SU-DHL-6 (cell line): ENCODE results near the gene GLS.

Experiments
- H2AFZ ChIP-seq: fragments of 200-600 bp; sonication (generic); 2 replicates; pipeline ENCODE4 v1.6.1; 2014; ENCODE audit warnings: low read depth, mild to moderate bottlenecking, moderate library complexity, mixed read lengths, antibody characterized with exemption, low read length; ENCODE audit not compliant: severe bottlenecking
- H3F3A ChIP-seq: fragments of 200-600 bp; shearing (Covaris generic); 2 replicates; pipeline ENCODE4 v1.6.0; 2016; ENCODE audit warnings: antibody characterized with exemption, mild to moderate bottlenecking; ENCODE audit not compliant: insufficient read depth
- H3K27ac ChIP-seq: fragments of 200-600 bp; sonication (generic); 2 replicates; pipeline ENCODE4 v1.5.1; 2016; ENCODE audit warnings: low read depth, mild to moderate bottlenecking, low read length, moderate library complexity, mixed read lengths
- H3K27me3 ChIP-seq: fragments of 200-600 bp; sonication (generic), shearing (Covaris generic); 2 replicates; pipeline ENCODE4 v1.6.0; 2014; ENCODE audit warnings: mild to moderate bottlenecking, low read length
- H3K36me3 ChIP-seq: fragments of 200-600 bp; sonication (generic); 2 replicates; pipeline ENCODE4 v1.6.1; 2014; ENCODE audit warnings: mild to moderate bottlenecking, low read length, mixed read lengths
- H3K4me2 ChIP-seq: fragments of 300-600, 200-600 bp; shearing (Covaris generic), sonication (generic); 2 replicates; pipeline ENCODE4 v1.6.0; 2014; ENCODE audit warnings: low read length, low read depth, mild to moderate bottlenecking; ENCODE audit not compliant: poor library complexity, severe bottlenecking
- H3K4me3 ChIP-seq: fragments of 200-600 bp; sonication (generic); 2 replicates; pipeline ENCODE4 v1.5.1; 2014; ENCODE audit warnings: antibody characterized with exemption, low read length, mild to moderate bottlenecking, mixed read lengths; ENCODE audit not compliant: insufficient read depth, poor library complexity, severe bottlenecking
- H3K79me2 ChIP-seq: fragments of 200-600 bp; sonication (generic); 2 replicates; pipeline ENCODE4 v1.6.1; 2014; ENCODE audit warnings: mild to moderate bottlenecking, low read length, moderate library complexity; ENCODE audit not compliant: insufficient read depth
- H3K9ac ChIP-seq: fragments of 200-600 bp; sonication (generic); 2 replicates; pipeline ENCODE4 v1.7.0; 2014; ENCODE audit warnings: mild to moderate bottlenecking, low read length
- H3K9me2 ChIP-seq: fragments of 200-600 bp; sonication (generic); replicated peaks from 2 replicates; pipeline ENCODE4 v1.6.1; 2014; ENCODE audit warnings: low read length; ENCODE audit not compliant: insufficient read depth
- H3K9me3 ChIP-seq: fragments of 200-600 bp; sonication (generic); 2 replicates; pipeline ENCODE4 v1.6.1; 2014; ENCODE audit warnings: low read length, mixed read lengths; ENCODE audit not compliant: insufficient read depth
- H4K20me1 ChIP-seq: fragments of 200-600 bp; sonication (generic); 2 replicates; pipeline ENCODE4 v1.6.1; 2014; ENCODE audit warnings: low read depth, mild to moderate bottlenecking, antibody characterized with exemption, low read length, moderate library complexity, mixed read lengths
- EZH2phosphoT487 ChIP-seq: fragments of 200-600 bp; sonication (generic), shearing (Covaris generic); conservative IDR thresholded peaks from 2 replicates; pipeline ENCODE4 v1.6.1; 2018; ENCODE audit warnings: mild to moderate bottlenecking, antibody characterized with exemption, low read length, moderate library complexity, mixed read lengths
- TF ChIP-seq, protein P1 (sequence below): fragments of 200-600 bp; sonication (generic); IDR thresholded peaks from one replicate; pipeline ENCODE4 v1.5.1; 2017; ENCODE audit warnings: antibody characterized with exemption, mild to moderate bottlenecking, low read length, moderate library complexity; ENCODE audit not compliant: insufficient read depth, poor library complexity, severe bottlenecking

GLS gene

DNA sequence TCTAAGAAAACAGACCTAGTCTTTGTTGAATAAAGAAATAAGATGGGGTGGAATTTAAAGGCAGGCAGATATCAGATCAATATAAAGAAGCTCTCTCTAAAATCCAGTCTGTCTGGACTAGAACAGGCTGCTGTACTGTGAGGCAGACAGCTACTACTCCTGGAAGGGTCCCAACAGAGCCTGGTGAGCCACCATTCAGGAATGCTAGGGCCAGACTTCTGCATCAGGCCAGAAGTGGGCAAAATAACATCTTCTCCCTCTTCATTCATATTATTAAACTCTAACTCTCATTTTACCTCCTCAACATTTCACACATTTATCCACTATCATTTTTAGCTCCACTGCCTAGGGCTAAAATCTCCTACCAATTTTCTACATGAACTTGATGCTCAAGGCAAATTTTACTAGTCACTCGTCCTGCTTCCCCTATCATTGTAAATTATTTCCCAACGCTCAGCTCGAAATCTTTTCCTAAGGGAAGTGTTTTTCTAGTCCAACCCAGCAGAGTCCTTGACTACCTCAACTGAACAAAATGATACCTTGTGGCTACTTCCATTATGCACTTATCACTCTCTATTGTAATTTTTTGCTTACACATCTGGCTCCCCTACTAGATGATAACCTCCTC lies 45.2 kb upstream of the GLS start:
- Histone ChIP-seq H3K27me3 (no peaks in the 10 kb centered on the region), H3K79me2 (no peaks in the 10 kb centered on the region), H3K4me3 (no peak overlapping the region), H3K27ac (no peak overlapping the region), H3K36me3 (no peaks in the 10 kb centered on the region), H3F3A (no peaks in the 10 kb centered on the region), H4K20me1 (no peaks in the 10 kb centered on the region), H2AFZ (no peak overlapping the region), H3K9me2 (no peaks in the 10 kb centered on the region), H3K4me2 (no peak overlapping the region), H3K9ac (no peak overlapping the region), H3K9me3 (no peaks in the 10 kb centered on the region)
- TF ChIP-seq, protein P1, sequence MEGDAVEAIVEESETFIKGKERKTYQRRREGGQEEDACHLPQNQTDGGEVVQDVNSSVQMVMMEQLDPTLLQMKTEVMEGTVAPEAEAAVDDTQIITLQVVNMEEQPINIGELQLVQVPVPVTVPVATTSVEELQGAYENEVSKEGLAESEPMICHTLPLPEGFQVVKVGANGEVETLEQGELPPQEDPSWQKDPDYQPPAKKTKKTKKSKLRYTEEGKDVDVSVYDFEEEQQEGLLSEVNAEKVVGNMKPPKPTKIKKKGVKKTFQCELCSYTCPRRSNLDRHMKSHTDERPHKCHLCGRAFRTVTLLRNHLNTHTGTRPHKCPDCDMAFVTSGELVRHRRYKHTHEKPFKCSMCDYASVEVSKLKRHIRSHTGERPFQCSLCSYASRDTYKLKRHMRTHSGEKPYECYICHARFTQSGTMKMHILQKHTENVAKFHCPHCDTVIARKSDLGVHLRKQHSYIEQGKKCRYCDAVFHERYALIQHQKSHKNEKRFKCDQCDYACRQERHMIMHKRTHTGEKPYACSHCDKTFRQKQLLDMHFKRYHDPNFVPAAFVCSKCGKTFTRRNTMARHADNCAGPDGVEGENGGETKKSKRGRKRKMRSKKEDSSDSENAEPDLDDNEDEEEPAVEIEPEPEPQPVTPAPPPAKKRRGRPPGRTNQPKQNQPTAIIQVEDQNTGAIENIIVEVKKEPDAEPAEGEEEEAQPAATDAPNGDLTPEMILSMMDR: no peak
- TF ChIP-seq EZH2phosphoT487: no peak

GRCh38 chr2:190836767-190837166 lies 43.9 kb upstream of the GLS start:
- H4K20me1 ChIP-seq: no peaks in the 10 kb centered on the region
- no peak overlapping the region for H3K4me3 ChIP-seq
- no peak overlapping the region for H3K4me2 ChIP-seq
- TF ChIP-seq, protein P1: no peak
- TF ChIP-seq EZH2phosphoT487: no peak
- no peaks in the 10 kb centered on the region for H3K79me2 ChIP-seq
- H3K36me3 ChIP-seq: no peaks in the 10 kb centered on the region
- no peak overlapping the region for H3K9ac ChIP-seq
- no peaks in the 10 kb centered on the region for H3K9me3 ChIP-seq
- no peaks in the 10 kb centered on the region for H3K9me2 ChIP-seq
- H3K27me3 ChIP-seq: no peaks in the 10 kb centered on the region
- H3K27ac ChIP-seq: no peak overlapping the region
- no peak overlapping the region for H2AFZ ChIP-seq
- no peaks in the 10 kb centered on the region for H3F3A ChIP-seq

DNA sequence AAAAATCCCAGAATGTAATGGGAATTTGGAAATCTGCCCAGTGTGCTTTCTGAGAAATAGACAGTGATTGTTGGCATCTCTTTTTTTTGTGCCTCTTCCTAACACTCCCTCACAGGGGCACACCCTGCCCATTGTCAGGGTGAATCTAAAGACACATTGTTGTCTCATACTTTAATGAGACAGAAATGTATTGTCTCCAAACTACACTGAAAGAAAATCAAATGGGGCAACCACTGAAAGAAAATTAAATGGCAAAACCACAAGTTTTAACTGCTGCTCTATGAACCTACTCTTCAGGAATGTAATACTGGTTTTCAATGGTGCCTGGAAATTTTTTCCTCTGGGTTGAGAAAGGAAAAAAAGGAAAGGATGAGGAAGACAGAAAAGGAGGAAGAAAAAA lies 43.2 kb upstream of the GLS start:
- TF ChIP-seq EZH2phosphoT487: no peak
- TF ChIP-seq, protein P1: no peak
- H3K4me2 ChIP-seq: no peak overlapping the region

More for the DNA sequence above, 43.2 kb upstream of the GLS start:
- H3K79me2 ChIP-seq: no peaks in the 10 kb centered on the region
- no peaks in the 10 kb centered on the region for H4K20me1 ChIP-seq
- no peak overlapping the region for H3K27ac ChIP-seq
- H3K27me3 ChIP-seq: no peaks in the 10 kb centered on the region
- H3F3A ChIP-seq: no peaks in the 10 kb centered on the region
- H3K9ac ChIP-seq: no peak overlapping the region
- no peak overlapping the region for H3K4me3 ChIP-seq
- H2AFZ ChIP-seq: no peak overlapping the region
- H3K36me3 ChIP-seq: no peaks in the 10 kb centered on the region
- H3K9me2 ChIP-seq: no peaks in the 10 kb centered on the region
- no peaks in the 10 kb centered on the region for H3K9me3 ChIP-seq
